Measurements from ENCODE around the gene IL2RA. TPM values are rescaled to one million over a fixed set of nuclear protein-coding genes. Genes with fewer than 3 reads are reported as not detected.

The IL2RA gene
- total and polyA plus RNA-seq, 2 experiments from 2014 or later, result not detected

GRCh38 chr10:6101181-6101580 lies 39.0 kb upstream of the IL2RA start (continued):
- TF ChIP-seq ZNF462 (CRISPR knock-in tag; IDR thresholded peaks at IDR 0.05), result no peak
- TF ChIP-seq CREB1 (CRISPR knock-in tag; IDR thresholded peaks at IDR 0.05; ENCODE audit: low read depth), result no peak
- TF ChIP-seq ETS1 (IDR thresholded peaks at IDR 0.05), result no peak
- no peak for TF ChIP-seq EZH2phosphoT487 (IDR thresholded peaks at IDR 0.05; ENCODE audit: unreplicated experiment)
- no peak for TF ChIP-seq JUNB (IDR thresholded peaks at IDR 0.05; ENCODE audit: unreplicated experiment)
- TF ChIP-seq POLR2AphosphoS5 (IDR thresholded peaks at IDR 0.05; ENCODE audit: low read depth), result no peak
- TF ChIP-seq CTCF (conservative IDR thresholded peaks at IDR 0.05; ENCODE audit: low read depth in 2 of 2), result no peak

Measured in GM23338 (cell line).